ENCODE measurements around the gene SNX5. TPM values are rescaled to one million over a fixed set of nuclear protein-coding genes. Genes with fewer than 3 reads are reported as not detected.

SNX5 gene
- total RNA-seq, 1 donor from 2014 or later: 238 TPM

GRCh38 chr20:17952692-17953684 lies 15.6 kb downstream of the SNX5 start:
- H3K9me3 Mint-ChIP-seq: no peaks in the 10 kb centered on the region
- peak overlapping the region; percentile 52 for H3K27ac Mint-ChIP-seq
- DNase-seq (ENCODE audit: low spot score): no peak
- no peaks in the 10 kb centered on the region for H3K27me3 Mint-ChIP-seq (ENCODE audit: insufficient read depth)
- no peak overlapping the region for H3K4me3 Mint-ChIP-seq
- peaks cover 87% of the 10 kb centered on the region for H3K36me3 Mint-ChIP-seq (ENCODE audit: low read depth)
- peaks cover 52% of the 10 kb centered on the region for H3K4me1 Mint-ChIP-seq (ENCODE audit: low read depth)
- intact Hi-C loops (cut with micrococcal nuclease): no loop called here

- peaks cover 96% of the 10 kb centered on the region for H3K36me3 Mint-ChIP-seq (ENCODE audit: low read depth)
- no peaks in the 10 kb centered on the region for H3K9me3 Mint-ChIP-seq
- DNase-seq (ENCODE audit: low spot score): no peak
- no peak overlapping the region for H3K27ac Mint-ChIP-seq
- H3K27me3 Mint-ChIP-seq (ENCODE audit: insufficient read depth): no peaks in the 10 kb centered on the region
- no peak overlapping the region for H3K4me3 Mint-ChIP-seq
- peaks cover 52% of the 10 kb centered on the region for H3K4me1 Mint-ChIP-seq (ENCODE audit: low read depth)
- intact Hi-C loops (cut with micrococcal nuclease): no loop called here
Measured at GRCh38 chr20:17951323-17951722, 17.3 kb downstream of the SNX5 start.

- no peak overlapping the region for H3K27ac Mint-ChIP-seq
- H3K36me3 Mint-ChIP-seq (ENCODE audit: low read depth): peaks cover 95% of the 10 kb centered on the region
- intact Hi-C loops (cut with micrococcal nuclease): no loop called here
- no peaks in the 10 kb centered on the region for H3K9me3 Mint-ChIP-seq
- DNase-seq (ENCODE audit: low spot score): no peak
- no peak overlapping the region for H3K4me3 Mint-ChIP-seq
- peaks cover 52% of the 10 kb centered on the region for H3K4me1 Mint-ChIP-seq (ENCODE audit: low read depth)
- no peaks in the 10 kb centered on the region for H3K27me3 Mint-ChIP-seq (ENCODE audit: insufficient read depth)
Measured at GRCh38 chr20:17950670-17951069, 17.9 kb downstream of the SNX5 start.

GRCh38 chr20:17949899-17950298 lies 18.7 kb downstream of the SNX5 start:
- intact Hi-C loops (cut with micrococcal nuclease): no loop called here
- Mint-ChIP-seq H3K4me3 (no peak overlapping the region), H3K36me3 (ENCODE audit: low read depth) (peaks cover 93% of the 10 kb centered on the region), H3K4me1 (ENCODE audit: low read depth) (peaks cover 44% of the 10 kb centered on the region), H3K27me3 (ENCODE audit: insufficient read depth) (no peaks in the 10 kb centered on the region), H3K27ac (no peak overlapping the region), H3K9me3 (no peaks in the 10 kb centered on the region)
- DNase-seq (ENCODE audit: low spot score): no peak

GRCh38 chr20:17948442-17948841 lies 20.2 kb downstream of the SNX5 start:
- intact Hi-C loops (cut with micrococcal nuclease): no loop called here
- Mint-ChIP-seq H3K27ac (no peak overlapping the region), H3K4me1 (ENCODE audit: low read depth) (peaks cover 37% of the 10 kb centered on the region), H3K36me3 (ENCODE audit: low read depth) (peaks cover 88% of the 10 kb centered on the region), H3K9me3 (no peaks in the 10 kb centered on the region), H3K4me3 (no peak overlapping the region), H3K27me3 (ENCODE audit: insufficient read depth) (no peaks in the 10 kb centered on the region)
- DNase-seq (ENCODE audit: low spot score): no peak

- H3K4me3 Mint-ChIP-seq: no peak overlapping the region
- H3K36me3 Mint-ChIP-seq (ENCODE audit: low read depth): peaks cover 85% of the 10 kb centered on the region
- H3K27me3 Mint-ChIP-seq (ENCODE audit: insufficient read depth): no peaks in the 10 kb centered on the region
- no peaks in the 10 kb centered on the region for H3K9me3 Mint-ChIP-seq
- intact Hi-C loops (cut with micrococcal nuclease): no loop called here
- H3K27ac Mint-ChIP-seq: peak overlapping the region; percentile 7
- no peak for DNase-seq (ENCODE audit: low spot score)
- H3K4me1 Mint-ChIP-seq (ENCODE audit: low read depth): peaks cover 34% of the 10 kb centered on the region
Measured at GRCh38 chr20:17947474-17947815, 21.1 kb downstream of the SNX5 start.

GRCh38 chr20:17946572-17947473 lies 21.8 kb downstream of the SNX5 start:
- DNase-seq (ENCODE audit: low spot score): no peak
- no peak overlapping the region for H3K27ac Mint-ChIP-seq
- H3K9me3 Mint-ChIP-seq: no peaks in the 10 kb centered on the region
- intact Hi-C loops (cut with micrococcal nuclease): no loop called here
- H3K36me3 Mint-ChIP-seq (ENCODE audit: low read depth): peaks cover 84% of the 10 kb centered on the region
- no peak overlapping the region for H3K4me3 Mint-ChIP-seq
- no peaks in the 10 kb centered on the region for H3K27me3 Mint-ChIP-seq (ENCODE audit: insufficient read depth)
- peaks cover 34% of the 10 kb centered on the region for H3K4me1 Mint-ChIP-seq (ENCODE audit: low read depth)

- Mint-ChIP-seq H3K9me3 (no peaks in the 10 kb centered on the region), H3K36me3 (ENCODE audit: low read depth) (peaks cover 82% of the 10 kb centered on the region), H3K4me1 (ENCODE audit: low read depth) (peaks cover 36% of the 10 kb centered on the region), H3K27me3 (ENCODE audit: insufficient read depth) (no peaks in the 10 kb centered on the region), H3K27ac (no peak overlapping the region), H3K4me3 (no peak overlapping the region)
- intact Hi-C loops (cut with micrococcal nuclease): no loop called here
- DNase-seq (ENCODE audit: low spot score): no peak
Measured at GRCh38 chr20:17946040-17946439, 22.6 kb downstream of the SNX5 start.

- intact Hi-C loops (cut with micrococcal nuclease): no loop called here
- Mint-ChIP-seq H3K27me3 (ENCODE audit: insufficient read depth) (no peaks in the 10 kb centered on the region), H3K36me3 (ENCODE audit: low read depth) (peaks cover 80% of the 10 kb centered on the region), H3K9me3 (no peaks in the 10 kb centered on the region), H3K4me3 (no peak overlapping the region), H3K4me1 (ENCODE audit: low read depth) (peaks cover 46% of the 10 kb centered on the region), H3K27ac (peak overlapping the region; percentile 0)
- no peak for DNase-seq (ENCODE audit: low spot score)
Measured at GRCh38 chr20:17944854-17945474, 23.6 kb downstream of the SNX5 start.

- Mint-ChIP-seq H3K27ac (peak overlapping the region; percentile 34), H3K36me3 (ENCODE audit: low read depth) (peaks cover 64% of the 10 kb centered on the region), H3K4me1 (ENCODE audit: low read depth) (peaks cover 49% of the 10 kb centered on the region), H3K4me3 (no peak overlapping the region), H3K27me3 (ENCODE audit: insufficient read depth) (no peaks in the 10 kb centered on the region), H3K9me3 (no peaks in the 10 kb centered on the region)
- intact Hi-C loops (cut with micrococcal nuclease): no loop called here
- no peak for DNase-seq (ENCODE audit: low spot score)
Measured at GRCh38 chr20:17943343-17943742, 25.3 kb downstream of the SNX5 start.

- Mint-ChIP-seq H3K27me3 (ENCODE audit: insufficient read depth) (no peaks in the 10 kb centered on the region), H3K36me3 (ENCODE audit: low read depth) (peaks cover 50% of the 10 kb centered on the region), H3K4me3 (no peak overlapping the region), H3K9me3 (no peaks in the 10 kb centered on the region), H3K27ac (no peak overlapping the region), H3K4me1 (ENCODE audit: low read depth) (peaks cover 47% of the 10 kb centered on the region)
- intact Hi-C loops (cut with micrococcal nuclease): no loop called here
- no peak for DNase-seq (ENCODE audit: low spot score)
Measured at GRCh38 chr20:17941826-17942196, 26.8 kb downstream of the SNX5 start.

- no peaks in the 10 kb centered on the region for H3K27me3 Mint-ChIP-seq (ENCODE audit: insufficient read depth)
- DNase-seq (ENCODE audit: low spot score): no peak
- H3K27ac Mint-ChIP-seq: peak overlapping the region; percentile 3
- H3K4me1 Mint-ChIP-seq (ENCODE audit: low read depth): peaks cover 41% of the 10 kb centered on the region
- intact Hi-C loops (cut with micrococcal nuclease): no loop called here
- H3K4me3 Mint-ChIP-seq: no peak overlapping the region
- peaks cover 44% of the 10 kb centered on the region for H3K36me3 Mint-ChIP-seq (ENCODE audit: low read depth)
- no peaks in the 10 kb centered on the region for H3K9me3 Mint-ChIP-seq
Measured at GRCh38 chr20:17941087-17941825, 27.3 kb downstream of the SNX5 start.
